Activated naive CD8-positive, alpha-beta T cell treated with anti-CD3 and anti-CD28 coated beads, Interleukin-2, amount 50 U/mL, for 24 hours (primary cell): ENCODE data around the gene KMT2E.

ENCODE experiments used
- ATAC-seq: fragments of 150-1000 bp; cut with Tn5 transposase; one replicate; pipeline ENCODE4 v1.10.0; 2021
- DNase-seq: peaks from one replicate; pipeline ENCODE4 v3.0.0; 2021
- H3K27ac Mint-ChIP-seq: one replicate; pipeline ENCODE4 v1.8.0; 2021; ENCODE audit warnings: mild to moderate bottlenecking, mixed read lengths
- H3K27me3 Mint-ChIP-seq: one replicate; pipeline ENCODE4 v1.8.0; 2021; ENCODE audit warnings: mixed read lengths
- H3K36me3 Mint-ChIP-seq: one replicate; pipeline ENCODE4 v1.8.0; 2021; ENCODE audit warnings: low read depth, mixed read lengths
- H3K4me1 Mint-ChIP-seq: one replicate; pipeline ENCODE4 v1.8.0; 2021; ENCODE audit warnings: mixed read lengths
- H3K4me3 Mint-ChIP-seq: one replicate; pipeline ENCODE4 v1.8.0; 2021; ENCODE audit warnings: mild to moderate bottlenecking, moderate library complexity, mixed read lengths
- H3K9me3 Mint-ChIP-seq: one replicate; pipeline ENCODE4 v1.8.0; 2021; ENCODE audit warnings: mixed read lengths

Gene KMT2E

DNA sequence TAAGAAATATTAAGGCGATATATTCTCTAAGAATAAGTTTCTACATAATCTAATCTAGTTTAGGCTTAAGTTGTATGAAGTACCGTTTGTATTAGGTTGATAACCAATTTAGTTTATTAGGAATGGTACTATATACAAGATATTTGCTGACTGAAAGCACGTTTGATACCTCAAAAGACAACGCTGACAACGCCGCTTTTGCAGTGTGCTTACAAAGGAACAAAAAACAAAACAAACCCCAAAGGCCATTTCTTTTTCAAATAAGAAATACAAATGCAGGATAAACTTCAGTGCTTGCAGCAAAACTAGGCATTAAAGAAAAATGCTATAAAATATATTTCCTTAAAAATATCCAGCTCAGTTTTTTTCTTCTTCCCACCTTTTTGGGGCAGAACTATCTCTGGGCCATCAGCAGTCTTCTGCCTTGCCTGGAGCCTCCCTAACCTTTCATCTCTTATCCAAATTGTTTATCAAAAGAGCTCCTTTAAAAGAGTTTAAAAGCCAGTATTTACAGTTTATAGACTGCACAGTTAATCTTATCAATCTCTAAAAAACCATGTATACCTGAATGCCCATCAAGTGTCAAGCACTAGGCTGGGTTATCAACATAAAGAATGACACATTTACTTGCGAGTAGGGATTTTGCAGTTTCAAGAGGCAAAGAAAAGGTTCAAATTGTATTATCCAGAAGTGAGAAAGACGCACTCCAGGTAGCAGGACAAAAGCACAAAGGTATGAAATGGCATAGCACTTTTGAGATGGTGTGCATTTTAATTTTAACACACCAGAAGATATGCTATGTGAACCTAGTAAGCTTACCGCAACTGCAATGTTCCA is 4.1 kb upstream of the KMT2E start:
- DNase-seq (no peak), ATAC-seq (no peak)
- Mint-ChIP-seq H3K4me1 (peaks cover 64% of the 10 kb centered on the region), H3K9me3 (no peaks in the 10 kb centered on the region), H3K4me3 (peak overlapping the region; percentile 99), H3K27ac (peak overlapping the region; percentile 100), H3K36me3 (peaks cover 59% of the 10 kb centered on the region), H3K27me3 (peaks cover 11% of the 10 kb centered on the region)

DNA sequence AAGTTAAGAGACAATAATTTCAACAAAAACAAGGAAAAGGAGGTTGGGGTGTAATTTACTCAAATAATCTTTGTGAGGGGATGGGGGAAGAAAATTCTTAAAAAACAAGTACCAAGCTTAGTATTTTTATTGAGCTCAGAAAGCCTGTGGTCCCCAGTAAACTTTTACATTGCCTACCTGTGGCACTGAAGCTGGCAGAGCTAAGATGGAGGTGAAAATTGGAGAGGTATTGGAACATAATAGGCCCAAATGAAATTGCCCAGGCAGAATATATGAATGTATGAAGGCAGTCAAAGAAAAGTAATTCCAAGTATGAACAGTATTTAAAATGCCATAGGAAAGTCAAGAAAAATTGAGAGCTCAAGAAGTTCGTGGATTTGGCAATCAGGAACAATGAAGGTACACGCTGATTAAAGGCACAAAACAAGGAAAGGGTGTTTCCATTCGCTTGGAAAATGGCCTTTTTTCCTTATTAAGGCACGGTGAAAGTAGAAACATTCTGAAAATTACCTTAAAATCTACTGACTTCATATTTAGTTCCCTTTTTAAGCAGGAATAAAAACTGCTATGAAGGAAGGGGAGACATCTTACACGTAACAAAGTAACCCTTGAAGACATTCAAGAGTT is 3.4 kb upstream of the KMT2E start:
- DNase-seq (no peak), ATAC-seq (no peak)
- peaks cover 11% of the 10 kb centered on the region for H3K27me3 Mint-ChIP-seq
- H3K36me3 Mint-ChIP-seq, result peaks cover 63% of the 10 kb centered on the region
- peak overlapping the region; percentile 99 for H3K4me3 Mint-ChIP-seq
- H3K9me3 Mint-ChIP-seq, result no peaks in the 10 kb centered on the region
- peak overlapping the region; percentile 100 for H3K27ac Mint-ChIP-seq
- peaks cover 59% of the 10 kb centered on the region for H3K4me1 Mint-ChIP-seq

DNA sequence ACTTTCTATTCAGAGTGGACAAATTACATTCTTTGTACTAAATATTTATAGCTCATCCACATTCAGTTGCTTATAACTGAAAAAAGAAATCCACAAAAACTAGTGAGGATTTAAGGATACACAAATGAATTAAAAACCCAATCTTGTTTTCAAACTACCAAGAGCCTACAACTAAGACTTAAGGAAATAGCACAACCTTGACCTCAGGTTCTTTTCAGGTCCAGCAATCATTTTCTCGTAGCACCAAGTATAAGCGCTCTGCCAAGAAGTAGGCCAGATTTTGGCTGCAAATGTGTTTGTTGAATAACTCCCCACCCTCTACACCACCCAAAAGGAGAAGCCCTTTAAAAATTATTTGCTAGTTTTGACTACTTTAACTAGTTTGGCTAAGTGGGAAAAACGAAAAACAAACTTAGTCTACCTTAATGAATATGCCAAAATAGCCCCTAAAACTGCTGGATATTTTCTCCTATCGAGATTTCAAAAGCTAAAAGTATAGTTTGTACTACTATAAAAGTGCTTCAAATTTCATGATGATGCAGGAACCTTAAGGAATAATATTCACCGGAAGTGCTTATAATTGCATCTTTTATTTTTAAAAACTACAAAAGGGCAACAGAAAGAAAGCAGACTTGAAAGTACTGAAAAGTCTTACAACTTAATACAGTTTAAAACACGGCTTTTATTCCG is 2.7 kb upstream of the KMT2E start:
- H3K9me3 Mint-ChIP-seq, result no peaks in the 10 kb centered on the region
- peak overlapping the region; percentile 100 for H3K27ac Mint-ChIP-seq
- no peak for DNase-seq
- H3K27me3 Mint-ChIP-seq, result peaks cover 11% of the 10 kb centered on the region
- ATAC-seq, result no peak
- peaks cover 55% of the 10 kb centered on the region for H3K4me1 Mint-ChIP-seq
- peaks cover 65% of the 10 kb centered on the region for H3K36me3 Mint-ChIP-seq
- peak overlapping the region; percentile 99 for H3K4me3 Mint-ChIP-seq

DNA sequence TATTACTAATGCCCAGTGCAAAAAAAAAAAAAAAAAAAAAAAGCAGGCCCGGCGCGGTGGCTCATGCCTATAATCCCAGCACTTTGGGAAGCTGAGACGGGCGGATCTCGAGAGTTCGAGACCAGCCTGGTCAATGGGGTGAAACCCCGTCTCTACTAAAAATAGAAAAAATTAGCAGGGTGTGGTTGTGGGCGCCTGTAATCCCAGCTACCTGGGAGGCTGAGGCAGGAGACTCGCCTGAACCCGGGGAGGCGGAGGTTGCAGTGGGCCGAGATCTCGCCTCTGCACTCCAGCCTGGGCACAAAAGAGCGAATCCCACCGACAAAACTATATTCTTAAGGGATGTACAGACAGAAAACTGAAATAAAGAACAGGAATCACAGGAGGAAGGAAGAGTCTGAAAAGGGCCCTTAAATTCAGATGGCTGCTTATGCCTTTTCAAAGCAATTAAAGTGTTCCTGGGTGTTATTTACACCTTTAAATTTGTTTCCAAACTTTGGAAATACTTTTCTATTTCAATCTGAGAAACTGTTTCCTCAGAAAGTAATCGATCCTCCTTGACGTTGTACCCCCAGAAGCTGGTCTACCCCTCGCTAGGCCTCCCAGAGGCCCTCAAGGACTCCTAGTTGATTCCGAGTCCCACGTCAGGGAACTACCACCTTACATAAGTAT is 2.0 kb upstream of the KMT2E start:
- no peak for ATAC-seq
- H3K9me3 Mint-ChIP-seq, result no peaks in the 10 kb centered on the region
- H3K27ac Mint-ChIP-seq, result peak overlapping the region; percentile 100
- peak overlapping the region; percentile 99 for H3K4me3 Mint-ChIP-seq
- H3K4me1 Mint-ChIP-seq, result peaks cover 50% of the 10 kb centered on the region
- peaks cover 11% of the 10 kb centered on the region for H3K27me3 Mint-ChIP-seq
- peak; percentile 60 for DNase-seq
- peaks cover 66% of the 10 kb centered on the region for H3K36me3 Mint-ChIP-seq

DNA sequence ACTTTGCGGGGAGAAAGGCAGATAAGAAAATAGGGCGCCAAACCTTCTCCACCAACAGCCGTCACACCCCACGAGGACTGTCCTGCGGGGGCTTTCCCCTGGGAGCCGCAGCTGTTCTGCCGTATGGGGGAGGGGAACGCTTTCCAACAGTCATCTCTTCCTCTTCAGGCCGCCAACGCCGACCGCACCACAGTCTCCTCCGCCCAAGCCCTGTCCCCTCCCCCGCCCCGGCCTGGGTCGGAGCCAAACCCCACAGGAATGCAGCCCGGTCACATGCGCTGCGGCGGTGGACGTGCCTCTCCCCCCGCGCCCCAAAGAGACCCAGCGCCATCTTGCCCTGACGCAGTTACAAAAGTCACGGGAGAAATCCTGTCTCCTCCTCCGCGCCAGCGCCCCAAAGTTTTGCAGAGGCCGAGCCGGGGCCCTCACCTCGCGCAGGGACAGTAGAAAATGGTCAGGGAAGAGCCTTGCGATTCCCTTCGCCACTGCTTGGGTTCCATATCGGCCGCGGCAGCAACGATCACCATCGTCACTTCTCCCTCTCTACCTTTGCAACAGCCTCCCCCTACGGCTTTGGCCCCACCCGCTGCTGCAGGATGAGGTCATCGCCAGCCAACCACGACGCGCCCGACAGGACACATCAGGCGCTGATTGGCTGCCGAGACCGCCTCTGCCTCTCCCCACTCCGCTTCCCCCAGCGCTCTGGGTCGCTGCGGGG is 1.3 kb upstream of the KMT2E start:
- DNase-seq (peak; percentile 100), ATAC-seq (peak; percentile 72)
- peaks cover 50% of the 10 kb centered on the region for H3K4me1 Mint-ChIP-seq
- peaks cover 11% of the 10 kb centered on the region for H3K27me3 Mint-ChIP-seq
- peaks cover 73% of the 10 kb centered on the region for H3K36me3 Mint-ChIP-seq
- peak overlapping the region; percentile 99 for H3K4me3 Mint-ChIP-seq
- H3K27ac Mint-ChIP-seq, result peak overlapping the region; percentile 100
- no peaks in the 10 kb centered on the region for H3K9me3 Mint-ChIP-seq

DNA sequence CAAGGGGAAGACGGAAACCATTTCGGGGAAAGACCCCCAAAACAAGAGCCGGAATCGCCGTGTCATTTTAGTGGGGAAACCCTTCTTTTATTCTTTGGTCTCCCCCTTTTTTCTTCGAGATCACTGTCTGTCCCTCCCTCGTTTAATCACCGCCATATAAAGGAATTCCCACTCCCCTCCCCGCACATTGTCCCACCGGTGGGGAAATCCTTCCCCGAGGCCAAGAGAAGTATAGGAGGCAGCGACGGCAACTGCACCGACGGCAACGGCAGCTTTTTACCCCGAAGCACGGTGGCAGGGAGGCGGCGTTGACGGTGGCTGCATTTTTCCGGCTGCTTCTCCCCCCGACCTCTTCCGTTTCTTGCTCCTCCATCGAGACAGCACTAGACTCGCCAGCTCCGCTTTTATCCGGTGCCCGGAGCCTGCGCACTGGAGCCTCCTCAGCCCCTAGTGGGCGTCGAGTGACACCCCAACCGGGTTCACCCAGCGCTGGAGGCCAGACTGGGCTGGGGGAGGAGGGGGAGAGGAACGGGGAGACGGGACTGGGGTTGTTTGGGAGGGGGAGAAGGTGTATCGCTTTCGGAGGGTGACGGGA is 687 bp upstream of the KMT2E start:
- H3K36me3 Mint-ChIP-seq, result peaks cover 69% of the 10 kb centered on the region
- ATAC-seq (peak; percentile 60), DNase-seq (peak; percentile 93)
- H3K4me3 Mint-ChIP-seq, result peak overlapping the region; percentile 99
- peaks cover 11% of the 10 kb centered on the region for H3K27me3 Mint-ChIP-seq
- no peaks in the 10 kb centered on the region for H3K9me3 Mint-ChIP-seq
- H3K4me1 Mint-ChIP-seq, result peaks cover 49% of the 10 kb centered on the region
- H3K27ac Mint-ChIP-seq, result peak overlapping the region; percentile 100

DNA sequence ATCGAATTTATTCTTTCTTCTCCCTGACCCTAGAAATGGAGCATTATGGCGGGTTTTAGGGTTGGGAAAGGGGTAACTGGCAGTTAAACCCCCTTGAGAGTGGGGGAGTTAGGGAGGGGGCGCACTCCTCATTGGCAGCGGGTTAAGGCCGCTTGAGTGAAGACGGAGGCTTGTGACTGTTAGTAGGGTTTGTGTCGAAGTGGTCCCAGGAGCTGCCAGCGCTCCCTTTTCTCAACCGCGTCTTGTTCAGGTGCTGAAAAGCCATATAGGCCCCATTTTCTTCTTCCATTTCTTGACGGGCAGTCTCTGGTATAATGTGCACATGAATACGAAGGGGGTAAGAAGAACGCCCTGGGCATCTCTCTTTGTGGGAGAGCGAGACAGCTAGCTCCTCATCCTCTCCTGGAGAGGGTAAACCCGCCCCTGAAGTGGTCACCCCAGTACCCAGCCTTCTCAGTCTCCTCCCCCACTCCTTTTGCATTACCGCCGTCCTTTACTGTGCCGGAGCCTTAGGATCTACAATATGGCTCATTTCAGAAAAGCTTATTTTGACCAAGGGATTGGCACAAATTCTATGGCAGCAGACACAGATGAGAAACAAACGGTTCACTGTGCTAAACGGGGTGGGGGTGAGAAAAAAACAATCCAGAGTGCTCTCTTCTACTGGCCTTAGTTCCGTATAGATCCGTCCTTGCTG is 836 bp downstream of the KMT2E start:
- peak; percentile 61 for DNase-seq
- ATAC-seq, result peak; percentile 17
- H3K36me3 Mint-ChIP-seq, result peaks cover 61% of the 10 kb centered on the region
- peak overlapping the region; percentile 100 for H3K27ac Mint-ChIP-seq
- peaks cover 48% of the 10 kb centered on the region for H3K4me1 Mint-ChIP-seq
- peak overlapping the region; percentile 99 for H3K4me3 Mint-ChIP-seq
- peaks cover 11% of the 10 kb centered on the region for H3K27me3 Mint-ChIP-seq
- no peaks in the 10 kb centered on the region for H3K9me3 Mint-ChIP-seq

DNA sequence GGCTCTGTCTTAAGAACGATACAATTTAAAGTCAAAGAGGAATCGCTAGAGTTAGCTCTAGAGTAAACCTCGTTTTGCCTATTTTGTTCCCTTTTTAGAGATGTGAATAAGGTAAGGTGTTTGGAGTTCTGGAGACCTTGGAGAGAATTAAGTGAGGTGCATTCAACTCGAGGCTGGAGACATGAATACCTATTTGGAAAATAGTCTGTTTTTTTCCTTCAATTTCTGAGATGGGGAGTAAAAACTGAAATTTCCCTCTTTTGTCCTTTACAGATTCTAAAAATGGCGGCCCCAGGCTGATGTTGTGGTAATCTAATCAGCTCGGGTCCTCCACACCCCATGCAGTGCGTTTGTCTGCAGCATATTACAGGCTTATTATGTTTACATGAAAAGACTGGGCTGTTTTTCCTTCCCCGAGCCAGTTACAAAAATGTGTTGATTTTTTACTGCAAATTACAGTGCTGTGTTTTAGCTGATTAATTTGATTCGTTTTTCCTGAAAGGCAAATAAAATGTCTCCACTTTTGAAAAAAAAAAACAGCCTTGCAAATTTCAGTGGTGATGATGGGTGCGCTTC is 1.5 kb downstream of the KMT2E start:
- H3K27me3 Mint-ChIP-seq, result peaks cover 11% of the 10 kb centered on the region
- DNase-seq, result peak; percentile 31
- H3K36me3 Mint-ChIP-seq, result peaks cover 58% of the 10 kb centered on the region
- peak overlapping the region; percentile 99 for H3K4me3 Mint-ChIP-seq
- no peaks in the 10 kb centered on the region for H3K9me3 Mint-ChIP-seq
- no peak for ATAC-seq
- H3K4me1 Mint-ChIP-seq, result peaks cover 47% of the 10 kb centered on the region
- H3K27ac Mint-ChIP-seq, result peak overlapping the region; percentile 100

DNA sequence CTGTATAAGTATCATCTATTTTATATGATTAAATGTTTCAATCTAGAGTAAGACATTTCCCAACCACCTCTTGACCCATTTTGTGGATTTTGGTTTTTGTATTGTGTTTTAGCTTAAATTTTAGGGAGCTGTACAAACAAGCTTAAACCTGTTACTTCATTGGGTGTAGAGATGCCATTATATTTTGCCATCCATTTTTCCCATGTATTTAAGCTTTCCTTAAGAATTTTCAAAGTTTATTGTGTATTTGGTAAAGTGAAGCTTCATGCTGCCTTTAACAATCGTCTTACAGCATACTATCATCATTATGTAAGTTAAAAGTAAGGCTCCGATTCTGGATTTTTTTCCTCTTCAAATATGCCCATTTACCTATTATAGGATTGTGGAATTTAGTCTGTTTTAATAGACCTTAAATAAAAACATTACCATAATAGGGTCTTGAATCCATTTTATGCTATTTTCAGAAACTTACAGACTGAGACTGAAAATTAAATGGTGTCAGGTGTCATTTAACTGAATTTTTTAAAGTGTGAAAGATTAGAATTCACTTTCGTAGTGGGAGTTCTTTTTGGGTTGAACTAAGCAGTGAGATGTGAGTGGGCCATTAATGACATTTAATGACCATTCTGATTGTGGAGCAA is 2.2 kb downstream of the KMT2E start:
- H3K4me1 Mint-ChIP-seq, result peaks cover 49% of the 10 kb centered on the region
- peaks cover 52% of the 10 kb centered on the region for H3K36me3 Mint-ChIP-seq
- no peak for DNase-seq
- no peak for ATAC-seq
- H3K27me3 Mint-ChIP-seq, result peaks cover 11% of the 10 kb centered on the region
- H3K4me3 Mint-ChIP-seq, result peak overlapping the region; percentile 99
- H3K27ac Mint-ChIP-seq, result peak overlapping the region; percentile 100
- H3K9me3 Mint-ChIP-seq, result no peaks in the 10 kb centered on the region

DNA sequence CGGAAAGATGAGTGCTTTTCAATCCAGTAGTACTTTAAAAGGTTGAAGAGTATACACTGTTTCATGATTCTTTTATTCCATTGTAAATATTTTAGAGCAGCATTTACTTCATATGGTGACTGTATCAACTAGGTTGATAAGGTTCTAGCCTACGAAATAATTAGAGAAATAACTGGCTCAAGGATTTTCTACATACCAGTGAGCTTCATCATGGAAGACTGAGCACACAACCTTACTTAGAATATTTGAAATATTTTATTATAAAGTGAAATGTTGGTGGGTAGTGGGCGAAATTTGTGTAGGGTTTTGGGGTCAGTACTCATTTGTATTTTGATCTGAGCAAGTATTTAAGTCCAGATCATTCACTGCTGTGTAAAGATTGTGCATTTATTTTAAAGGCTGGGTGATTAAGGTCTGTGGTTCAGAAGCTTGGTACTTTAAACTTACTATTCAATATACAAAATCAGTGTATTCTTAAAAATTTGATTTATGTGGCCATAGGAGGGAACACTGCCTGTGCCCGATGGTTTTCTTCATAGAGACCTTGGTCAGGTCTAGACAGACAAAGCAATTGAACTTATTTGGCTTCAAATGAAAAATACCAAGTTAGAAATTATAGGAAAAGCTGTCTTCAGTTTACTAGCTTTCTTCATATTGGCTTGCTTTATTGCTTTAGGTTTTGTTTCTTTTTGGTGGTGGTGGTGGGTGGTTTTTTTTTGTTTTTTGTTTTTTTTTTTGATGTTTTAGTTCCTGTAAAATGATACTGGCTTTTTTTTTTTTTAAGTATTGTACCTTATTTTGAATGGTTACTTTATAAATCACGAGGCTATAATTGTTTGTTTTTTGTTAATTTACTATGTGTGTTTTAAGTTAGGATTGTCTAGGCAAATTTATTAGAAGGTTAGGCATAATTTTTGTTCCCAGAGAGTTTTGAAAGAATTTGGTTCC is 3.0 kb downstream of the KMT2E start:
- ATAC-seq, result no peak
- peaks cover 50% of the 10 kb centered on the region for H3K36me3 Mint-ChIP-seq

DNA sequence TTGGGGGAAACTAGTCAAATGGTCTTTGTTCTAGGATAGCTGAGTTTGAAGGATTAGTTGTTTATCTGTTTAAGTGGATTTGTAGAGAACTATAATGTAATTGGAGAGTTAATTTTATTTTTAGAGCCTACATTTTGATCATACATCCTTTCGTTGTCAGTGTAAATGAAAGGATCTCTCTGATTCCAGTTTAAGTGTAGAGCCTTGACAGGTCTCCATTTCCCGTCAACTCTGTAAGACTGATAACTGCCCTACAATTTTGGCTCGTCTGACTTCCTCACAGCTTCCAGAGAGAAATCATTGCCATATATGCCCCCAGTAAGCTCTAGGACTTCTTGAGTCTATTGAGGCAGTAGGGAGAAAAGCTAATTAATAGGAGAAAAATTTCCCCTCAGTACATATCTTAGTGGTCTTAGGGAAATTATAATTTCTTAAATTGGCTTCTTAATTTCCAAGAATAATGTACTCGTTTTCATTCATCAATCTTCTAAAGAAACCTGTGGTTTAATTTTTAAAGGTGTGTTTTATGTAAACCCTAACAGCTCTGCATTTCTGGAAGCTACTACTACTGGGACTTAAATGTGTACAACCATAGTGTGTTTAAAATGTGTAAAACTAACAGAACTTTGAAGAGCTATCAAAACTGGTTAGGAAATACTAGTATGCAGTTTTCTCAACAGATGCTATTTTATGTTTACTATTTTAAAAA is 3.8 kb downstream of the KMT2E start:
- DNase-seq, result no peak
- peaks cover 57% of the 10 kb centered on the region for H3K4me1 Mint-ChIP-seq
- H3K4me3 Mint-ChIP-seq, result peak overlapping the region; percentile 99
- H3K9me3 Mint-ChIP-seq, result no peaks in the 10 kb centered on the region
- no peak for ATAC-seq
- peaks cover 7% of the 10 kb centered on the region for H3K27me3 Mint-ChIP-seq
- peak overlapping the region; percentile 100 for H3K27ac Mint-ChIP-seq
- peaks cover 48% of the 10 kb centered on the region for H3K36me3 Mint-ChIP-seq

More for the DNA sequence above, 3.0 kb downstream of the KMT2E start:
- peaks cover 55% of the 10 kb centered on the region for H3K4me1 Mint-ChIP-seq
- H3K4me3 Mint-ChIP-seq, result peak overlapping the region; percentile 99
- H3K9me3 Mint-ChIP-seq, result no peaks in the 10 kb centered on the region
- peak overlapping the region; percentile 100 for H3K27ac Mint-ChIP-seq
- H3K27me3 Mint-ChIP-seq, result peaks cover 11% of the 10 kb centered on the region
- DNase-seq, result no peak
